Measurements from ENCODE around the gene SCNN1A. TPM values are rescaled to one million over a fixed set of nuclear protein-coding genes. Genes with fewer than 3 reads are reported as not detected.

SCNN1A gene
- total RNA-seq, 2 experiments from 2014 or later = 0.78 to 1.3 TPM

- Mint-ChIP-seq H3K9me3 (no peaks in the 10 kb centered on the region), H3K27me3 (peaks cover 10% of the 10 kb centered on the region), H3K4me3 (no peak overlapping the region), H3K4me1 (no peaks in the 10 kb centered on the region), H3K27ac (no peak overlapping the region), H3K36me3 (ENCODE audit: low read depth) (no peaks in the 10 kb centered on the region)
- CTCF ChIA-PET = no interaction called here
- POLR2A ChIA-PET = no interaction called here
- no peak for DNase-seq
These were observed 19.0 kb upstream of the SCNN1A start for GRCh38 chr12:6394398-6394797.

- no peaks in the 10 kb centered on the region for H3K36me3 Mint-ChIP-seq (ENCODE audit: low read depth)
- DNase-seq = no peak
- no peak overlapping the region for H3K27ac Mint-ChIP-seq
- H3K4me3 Mint-ChIP-seq = no peak overlapping the region
- H3K4me1 Mint-ChIP-seq = no peaks in the 10 kb centered on the region
- H3K27me3 Mint-ChIP-seq = peaks cover 10% of the 10 kb centered on the region
- POLR2A ChIA-PET = no interaction called here
- CTCF ChIA-PET = no interaction called here
- no peaks in the 10 kb centered on the region for H3K9me3 Mint-ChIP-seq
These were observed 17.7 kb upstream of the SCNN1A start for GRCh38 chr12:6393109-6393508.

GRCh38 chr12:6392504-6392903 lies 17.1 kb upstream of the SCNN1A start:
- DNase-seq = no peak
- Mint-ChIP-seq H3K4me3 (no peak overlapping the region), H3K9me3 (no peaks in the 10 kb centered on the region), H3K36me3 (ENCODE audit: low read depth) (no peaks in the 10 kb centered on the region), H3K27ac (no peak overlapping the region), H3K4me1 (no peaks in the 10 kb centered on the region), H3K27me3 (peaks cover 10% of the 10 kb centered on the region)
- ChIA-PET POLR2A (no interaction called here), CTCF (no interaction called here)

GRCh38 chr12:6391013-6391412 lies 15.7 kb upstream of the SCNN1A start:
- CTCF ChIA-PET = interaction anchor here (0.5 kb wide), 1 partner anchor 79 kb away, joined by 4 read pairs; the partner anchor contains the start of gene VAMP1
- Mint-ChIP-seq H3K27me3 (peaks cover 7% of the 10 kb centered on the region), H3K27ac (no peak overlapping the region), H3K36me3 (ENCODE audit: low read depth) (no peaks in the 10 kb centered on the region), H3K4me3 (no peak overlapping the region), H3K4me1 (no peaks in the 10 kb centered on the region), H3K9me3 (no peaks in the 10 kb centered on the region)
- no peak for DNase-seq
- POLR2A ChIA-PET = no interaction called here

GRCh38 chr12:6390084-6390799 lies 14.9 kb upstream of the SCNN1A start:
- no peaks in the 10 kb centered on the region for H3K9me3 Mint-ChIP-seq
- no peaks in the 10 kb centered on the region for H3K36me3 Mint-ChIP-seq (ENCODE audit: low read depth)
- no peaks in the 10 kb centered on the region for H3K4me1 Mint-ChIP-seq
- H3K27me3 Mint-ChIP-seq = peaks cover 3% of the 10 kb centered on the region
- no peak overlapping the region for H3K27ac Mint-ChIP-seq
- ChIA-PET CTCF (interaction anchor here (0.5 kb wide), 1 partner anchor 80 kb away, joined by 4 read pairs; the partner anchor contains the start of gene VAMP1), POLR2A (no interaction called here)
- H3K4me3 Mint-ChIP-seq = no peak overlapping the region
- DNase-seq = no peak

GRCh38 chr12:6387541-6387940 lies 12.2 kb upstream of the SCNN1A start:
- CTCF ChIA-PET = no interaction called here

GRCh38 chr12:6386491-6386890 lies 11.1 kb upstream of the SCNN1A start:
- ChIA-PET POLR2A (no interaction called here), CTCF (no interaction called here)
- Mint-ChIP-seq H3K27me3 (peaks cover 29% of the 10 kb centered on the region), H3K4me1 (no peaks in the 10 kb centered on the region), H3K4me3 (no peak overlapping the region), H3K27ac (no peak overlapping the region), H3K9me3 (no peaks in the 10 kb centered on the region), H3K36me3 (ENCODE audit: low read depth) (no peaks in the 10 kb centered on the region)
- no peak for DNase-seq

More at GRCh38 chr12:6387541-6387940, 12.2 kb upstream of the SCNN1A start:
- no peaks in the 10 kb centered on the region for H3K4me1 Mint-ChIP-seq
- no peak overlapping the region for H3K27ac Mint-ChIP-seq
- POLR2A ChIA-PET = no interaction called here
- no peak overlapping the region for H3K4me3 Mint-ChIP-seq
- no peaks in the 10 kb centered on the region for H3K9me3 Mint-ChIP-seq
- DNase-seq = no peak
- peaks cover 18% of the 10 kb centered on the region for H3K27me3 Mint-ChIP-seq
- H3K36me3 Mint-ChIP-seq (ENCODE audit: low read depth) = no peaks in the 10 kb centered on the region

GRCh38 chr12:6386038-6386437 lies 10.7 kb upstream of the SCNN1A start:
- Mint-ChIP-seq H3K27me3 (peaks cover 33% of the 10 kb centered on the region), H3K4me1 (no peaks in the 10 kb centered on the region), H3K27ac (no peak overlapping the region), H3K4me3 (no peak overlapping the region), H3K9me3 (no peaks in the 10 kb centered on the region), H3K36me3 (ENCODE audit: low read depth) (no peaks in the 10 kb centered on the region)
- ChIA-PET CTCF (no interaction called here), POLR2A (no interaction called here)
- DNase-seq = no peak

- no peak for DNase-seq
- Mint-ChIP-seq H3K36me3 (ENCODE audit: low read depth) (no peaks in the 10 kb centered on the region), H3K9me3 (no peaks in the 10 kb centered on the region), H3K27me3 (peaks cover 36% of the 10 kb centered on the region), H3K4me3 (no peak overlapping the region), H3K4me1 (no peaks in the 10 kb centered on the region), H3K27ac (no peak overlapping the region)
- POLR2A ChIA-PET = no interaction called here
- CTCF ChIA-PET = no interaction called here
These were observed 9.4 kb upstream of the SCNN1A start for GRCh38 chr12:6384499-6385436.

GRCh38 chr12:6383572-6384498 lies 8.5 kb upstream of the SCNN1A start, which contains the start of gene LTBR:
LTBR (plus strand) TSS chr12:6384162; CDS start chr12:6384359, 197 bp downstream.
- Mint-ChIP-seq H3K9me3 (no peaks in the 10 kb centered on the region), H3K27ac (no peak within 1 kb of the TSS), H3K36me3 (ENCODE audit: low read depth) (no peaks in the 10 kb centered on the region), H3K4me3 (no peak within 1 kb of the TSS), H3K4me1 (no peaks in the 10 kb centered on the region), H3K27me3 (peaks cover 36% of the 10 kb centered on the region)
- POLR2A ChIA-PET = no interaction called here
- CTCF ChIA-PET = no interaction called here
- DNase-seq = no peak

GRCh38 chr12:6382982-6383381 lies 7.6 kb upstream of the SCNN1A start:
- H3K36me3 Mint-ChIP-seq (ENCODE audit: low read depth) = no peaks in the 10 kb centered on the region
- H3K4me1 Mint-ChIP-seq = no peaks in the 10 kb centered on the region
- H3K27ac Mint-ChIP-seq = no peak overlapping the region
- CTCF ChIA-PET = no interaction called here
- peaks cover 36% of the 10 kb centered on the region for H3K27me3 Mint-ChIP-seq
- H3K9me3 Mint-ChIP-seq = no peaks in the 10 kb centered on the region
- DNase-seq = no peak
- POLR2A ChIA-PET = no interaction called here
- H3K4me3 Mint-ChIP-seq = no peak overlapping the region

GRCh38 chr12:6382371-6382770 lies 7.0 kb upstream of the SCNN1A start:
- Mint-ChIP-seq H3K36me3 (ENCODE audit: low read depth) (no peaks in the 10 kb centered on the region), H3K27me3 (peaks cover 36% of the 10 kb centered on the region), H3K27ac (no peak overlapping the region), H3K4me3 (no peak overlapping the region), H3K4me1 (peaks cover 4% of the 10 kb centered on the region), H3K9me3 (no peaks in the 10 kb centered on the region)
- DNase-seq = no peak
- CTCF ChIA-PET = no interaction called here
- POLR2A ChIA-PET = no interaction called here

Measured in activated CD4-positive, alpha-beta memory T cell treated with anti-CD3 and anti-CD28 coated beads, Interleukin-2, amount 10 ng/mL, durations not matched to agents 7 days and 5 days (primary cell).